GM18520 (cell line): Measurements from ENCODE around the gene RAC3.

Experiments used
- ATAC-seq: cut with Tn5 transposase; IDR thresholded peaks from one replicate; pipeline ENCODE4 v1.9.1; 2021; ENCODE audit not compliant: unreplicated experiment

RAC3 gene

GRCh38 chr17:82012261-82012639, 19.2 kb upstream of the RAC3 start:
- no peak for ATAC-seq

- no peak for ATAC-seq
These were observed 18.7 kb upstream of the RAC3 start for GRCh38 chr17:82012640-82013295.

- no peak for ATAC-seq
These were observed 18.1 kb upstream of the RAC3 start for GRCh38 chr17:82013341-82013740.

- no peak for ATAC-seq
These were observed 17.6 kb upstream of the RAC3 start for GRCh38 chr17:82013772-82014321.

- ATAC-seq: no peak
These were observed 17.0 kb upstream of the RAC3 start for GRCh38 chr17:82014432-82014831.

- no peak for ATAC-seq
These were observed 16.5 kb upstream of the RAC3 start for GRCh38 chr17:82014971-82015310.

GRCh38 chr17:82015311-82015971, 16.0 kb upstream of the RAC3 start:
- ATAC-seq: no peak

- ATAC-seq: no peak
These were observed 15.2 kb upstream of the RAC3 start for GRCh38 chr17:82016061-82016874.

GRCh38 chr17:82016875-82017459, 14.5 kb upstream of the RAC3 start:
- ATAC-seq: no peak

GRCh38 chr17:82017612-82018151, 13.8 kb upstream of the RAC3 start:
- ATAC-seq: no peak

- no peak for ATAC-seq
These were observed 13.1 kb upstream of the RAC3 start for GRCh38 chr17:82018152-82018988.

- ATAC-seq: no peak
These were observed 12.3 kb upstream of the RAC3 start for GRCh38 chr17:82018989-82019689.

GRCh38 chr17:82019690-82020571, 11.5 kb upstream of the RAC3 start:
- no peak for ATAC-seq

GRCh38 chr17:82020572-82021106, 10.8 kb upstream of the RAC3 start:
- ATAC-seq: no peak

- no peak for ATAC-seq
These were observed 10.2 kb upstream of the RAC3 start for GRCh38 chr17:82021107-82021899.

GRCh38 chr17:82021900-82022309, 9.6 kb upstream of the RAC3 start:
- ATAC-seq: no peak

- ATAC-seq: no peak
These were observed 9.0 kb upstream of the RAC3 start, which contains the start of gene CENPX for GRCh38 chr17:82022310-82022980. Gene CENPX, minus strand, starts transcription at chr17:82022878. Its CDS starts 17 bp downstream, at chr17:82022861.
